CD4-positive, alpha-beta memory T cell (primary cell): ENCODE results near the gene TIMM17A. TPM values are rescaled to one million over a fixed set of nuclear protein-coding genes. Genes with fewer than 3 reads are reported as not detected.

Source experiments
- CTCF ChIA-PET: fragments of 350-600 bp; sonication (Branson Sonifier 250); formaldehyde crosslinking; loops from one replicate; lab custom pipeline; 2021; ENCODE audit warnings: inconsistent platforms; ENCODE audit not compliant: partially characterized antibody; lab: Charles Lee
- POLR2A ChIA-PET: fragments of 350-600 bp; sonication (Branson Sonifier 250); formaldehyde crosslinking; loops from one replicate; lab custom pipeline; 2021; ENCODE audit not compliant: partially characterized antibody; lab: Charles Lee
- DNase-seq, 5 donors: peaks; one replicate each; pipeline versions ENCODE4 v3.0.0 to v3.0.0-alpha.2; 2020 to 2022; ENCODE audit warnings: mixed read lengths in 1 of 5
- H3K27ac ChIP-seq: one replicate; pipeline ENCODE4 v1.7.0; 2013; ENCODE audit warnings: low read depth, low read length
- H3K27me3 ChIP-seq: 2 replicates; pipeline ENCODE4 v1.7.0; 2013; ENCODE audit warnings: mild to moderate bottlenecking, low read length, moderate library complexity; ENCODE audit not compliant: insufficient read depth
- H3K36me3 ChIP-seq: 2 replicates; pipeline ENCODE4 v1.7.0; 2013; ENCODE audit warnings: mild to moderate bottlenecking, low read length, moderate library complexity; ENCODE audit not compliant: insufficient read depth
- H3K4me1 ChIP-seq: 2 replicates; pipeline ENCODE4 v1.7.0; 2013; ENCODE audit warnings: mild to moderate bottlenecking, low read length, moderate library complexity; ENCODE audit not compliant: insufficient read depth
- H3K4me3 ChIP-seq, 2 donors: one replicate each; pipeline ENCODE4 v1.7.0; 2013; ENCODE audit warnings: low read length in 2 of 2, mild to moderate bottlenecking in 1 of 2
- H3K9me3 ChIP-seq, 2 donors: one replicate each; pipeline ENCODE4 v1.7.0; 2013; ENCODE audit warnings: low read length in 2 of 2, control low read depth in 1 of 2; ENCODE audit not compliant: control insufficient read depth in 1 of 2
- H3K27ac Mint-ChIP-seq, 7 donors: one replicate each; pipeline ENCODE4 v1.8.0; 2020 to 2021; ENCODE audit warnings: mixed read lengths in 7 of 7, mild to moderate bottlenecking in 6 of 7, inconsistent platforms in 3 of 7, moderate library complexity in 3 of 7
- H3K27me3 Mint-ChIP-seq, 2 donors: one replicate each; pipeline ENCODE4 v1.8.0; 2020 to 2021; ENCODE audit warnings: mixed read lengths in 2 of 2
- H3K36me3 Mint-ChIP-seq, 2 donors: one replicate each; pipeline ENCODE4 v1.8.0; 2020 to 2021; ENCODE audit warnings: mixed read lengths in 2 of 2, inconsistent platforms in 1 of 2, mild to moderate bottlenecking in 1 of 2
- H3K4me1 Mint-ChIP-seq, 4 donors: one replicate each; pipeline ENCODE4 v1.8.0; 2020 to 2021; ENCODE audit warnings: mixed read lengths in 4 of 4, mild to moderate bottlenecking in 1 of 4
- H3K4me3 Mint-ChIP-seq, 8 donors: one replicate each; pipeline ENCODE4 v1.8.0; 2020 to 2021; ENCODE audit warnings: mixed read lengths in 8 of 8, mild to moderate bottlenecking in 7 of 8, moderate library complexity in 6 of 8, inconsistent platforms in 3 of 8
- H3K9me3 Mint-ChIP-seq, 8 donors: one replicate each; pipeline ENCODE4 v1.8.0; 2020 to 2021; ENCODE audit warnings: mixed read lengths in 8 of 8, mild to moderate bottlenecking in 5 of 8, inconsistent platforms in 3 of 8, moderate library complexity in 1 of 8
- intact Hi-C: fragments of 100-400 bp; cut with micrococcal nuclease; formaldehyde crosslinking; loops from one replicate; pipeline ENCODE4 v1.15.1; 2023
- polyA plus RNA-seq, 2 donors: library from polyadenylated mRNA; unstranded; fragments of 300-500 nt; fragmentation: Illumina TruSeq; gene quantifications; one replicate each; pipeline ENCODE4 v1.2.3, GENCODE V29; 2021
- total RNA-seq, 2 experiments: library from RNA; stranded (reverse); gene quantifications; one replicate each; pipeline ENCODE4 v1.2.3, GENCODE V29; 2021

The TIMM17A gene
- total and polyA plus RNA-seq, 4 experiments from 2014 or later = 26.0 to 29.2 (median 27.8) TPM

DNA sequence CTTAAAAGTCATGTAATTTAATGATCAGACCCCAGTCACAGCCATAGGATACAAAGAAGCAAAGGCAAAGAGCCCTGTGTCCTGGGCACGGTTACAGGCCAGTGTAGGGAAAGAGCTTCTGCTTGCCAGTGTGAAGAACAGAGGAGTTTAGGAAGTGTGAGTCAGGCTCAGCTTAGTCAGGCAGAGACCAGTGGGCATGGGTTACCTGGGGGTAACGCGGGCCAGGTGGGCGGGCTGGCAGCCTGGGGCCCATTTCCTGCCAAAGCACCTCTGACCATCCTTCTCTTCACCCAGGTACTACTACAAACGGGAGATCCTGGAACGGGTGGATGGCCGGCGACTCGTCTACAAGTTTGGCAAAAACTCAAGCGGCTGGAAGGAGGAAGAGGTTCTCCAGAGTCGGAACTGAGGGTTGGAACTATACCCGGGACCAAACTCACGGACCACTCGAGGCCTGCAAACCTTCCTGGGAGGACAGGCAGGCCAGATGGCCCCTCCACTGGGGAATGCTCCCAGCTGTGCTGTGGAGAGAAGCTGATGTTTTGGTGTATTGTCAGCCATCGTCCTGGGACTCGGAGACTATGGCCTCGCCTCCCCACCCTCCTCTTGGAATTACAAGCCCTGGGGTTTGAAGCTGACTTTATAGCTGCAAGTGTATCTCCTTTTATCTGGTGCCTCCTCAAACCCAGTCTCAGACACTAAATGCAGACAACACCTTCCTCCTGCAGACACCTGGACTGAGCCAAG lies 59.8 kb downstream of the TIMM17A start:
- Mint-ChIP-seq H3K4me1 (no peaks in the 10 kb centered on the region), H3K27me3 (peaks cover 7 to 14% of the 10 kb centered on the region in 2 donors), H3K27ac (no peak overlapping the region), H3K4me3 (no peak overlapping the region), H3K36me3 (no peaks in the 10 kb centered on the region), H3K9me3 (no peaks in the 10 kb centered on the region)
- Histone ChIP-seq H3K4me1 (no peaks in the 10 kb centered on the region), H3K36me3 (no peaks in the 10 kb centered on the region), H3K27ac (no peak overlapping the region), H3K9me3 (no peaks in the 10 kb centered on the region), H3K27me3 (no peaks in the 10 kb centered on the region), H3K4me3 (no peak overlapping the region)
- intact Hi-C loops = no loop called here
- POLR2A ChIA-PET = no interaction called here
- CTCF ChIA-PET = interaction anchor here (1.7 kb wide), 1 partner anchor 119 kb away, joined by 3 read pairs; no protein-coding TSS in a partner anchor
- DNase-seq = no peak

DNA sequence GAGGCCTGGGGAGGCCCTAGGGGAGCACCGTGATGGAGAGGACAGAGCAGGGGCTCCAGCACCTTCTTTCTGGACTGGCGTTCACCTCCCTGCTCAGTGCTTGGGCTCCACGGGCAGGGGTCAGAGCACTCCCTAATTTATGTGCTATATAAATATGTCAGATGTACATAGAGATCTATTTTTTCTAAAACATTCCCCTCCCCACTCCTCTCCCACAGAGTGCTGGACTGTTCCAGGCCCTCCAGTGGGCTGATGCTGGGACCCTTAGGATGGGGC lies 60.3 kb downstream of the TIMM17A start:
- no peak overlapping the region for H3K4me3 Mint-ChIP-seq
- no peaks in the 10 kb centered on the region for H3K4me1 Mint-ChIP-seq
- H3K4me1 ChIP-seq = no peaks in the 10 kb centered on the region
- intact Hi-C loops = no loop called here
- CTCF ChIA-PET = interaction anchor here (1.7 kb wide), 1 partner anchor 119 kb away, joined by 3 read pairs; no protein-coding TSS in a partner anchor
- H3K36me3 ChIP-seq = no peaks in the 10 kb centered on the region
- POLR2A ChIA-PET = no interaction called here
- DNase-seq = no peak
- no peaks in the 10 kb centered on the region for H3K9me3 Mint-ChIP-seq
- no peak overlapping the region for H3K27ac Mint-ChIP-seq
- no peaks in the 10 kb centered on the region for H3K27me3 ChIP-seq
- no peak overlapping the region for H3K27ac ChIP-seq
- no peaks in the 10 kb centered on the region for H3K36me3 Mint-ChIP-seq
- H3K4me3 ChIP-seq = no peak overlapping the region
- peaks cover 7 to 14% of the 10 kb centered on the region in 2 donors for H3K27me3 Mint-ChIP-seq
- no peaks in the 10 kb centered on the region for H3K9me3 ChIP-seq

DNA sequence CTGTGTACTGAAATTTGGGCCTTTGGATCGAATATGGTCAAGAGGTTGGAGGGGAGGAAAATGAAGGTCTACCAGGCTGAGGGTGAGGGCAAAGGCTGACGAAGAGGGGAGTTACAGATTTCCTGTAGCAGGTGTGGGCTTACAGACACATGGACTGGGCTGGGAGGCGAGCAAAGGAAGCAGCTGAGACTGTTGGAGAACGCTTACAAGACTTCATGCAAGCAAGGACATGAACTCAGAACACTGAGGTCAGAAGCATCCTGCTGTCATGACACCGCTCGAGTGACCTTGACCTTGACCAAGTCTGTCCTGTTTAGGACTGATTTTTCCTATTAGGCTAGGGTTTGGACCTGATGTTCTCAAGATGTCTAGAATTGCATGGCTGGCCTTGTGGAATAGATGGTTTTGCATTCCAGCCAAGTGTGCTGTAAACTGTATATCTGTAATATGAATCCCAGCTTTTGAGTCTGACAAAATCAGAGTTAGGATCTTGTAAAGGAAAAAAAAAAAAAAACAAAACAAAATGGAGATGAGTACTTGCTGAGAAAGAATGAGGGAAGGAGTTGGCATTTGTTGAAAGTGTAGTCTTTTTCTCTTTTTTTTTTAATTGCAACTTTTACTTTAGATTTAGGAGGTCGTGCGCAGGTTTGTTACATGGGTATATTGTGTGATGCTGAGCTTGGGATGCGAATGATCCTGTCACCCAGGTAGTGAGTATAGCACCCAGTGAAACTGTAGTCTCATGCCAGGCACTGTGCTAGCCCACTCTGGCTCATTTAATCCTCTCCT lies 60.9 kb downstream of the TIMM17A start:
- ChIA-PET POLR2A (no interaction called here), CTCF (interaction anchor here (0.8 to 1.7 kb wide), 2 partner anchors 9 to 120 kb away, joined by 3 to 4 read pairs; no protein-coding TSS in a partner anchor)
- Mint-ChIP-seq H3K4me1 (no peaks in the 10 kb centered on the region), H3K27ac (no peak overlapping the region), H3K36me3 (no peaks in the 10 kb centered on the region), H3K9me3 (no peaks in the 10 kb centered on the region), H3K4me3 (no peak overlapping the region), H3K27me3 (peaks cover 7 to 17% of the 10 kb centered on the region in 2 donors)
- Histone ChIP-seq H3K36me3 (no peaks in the 10 kb centered on the region), H3K27ac (no peak overlapping the region), H3K27me3 (no peaks in the 10 kb centered on the region), H3K4me3 (no peak overlapping the region), H3K9me3 (no peaks in the 10 kb centered on the region), H3K4me1 (no peaks in the 10 kb centered on the region)
- intact Hi-C loops = no loop called here
- DNase-seq = no peak

DNA sequence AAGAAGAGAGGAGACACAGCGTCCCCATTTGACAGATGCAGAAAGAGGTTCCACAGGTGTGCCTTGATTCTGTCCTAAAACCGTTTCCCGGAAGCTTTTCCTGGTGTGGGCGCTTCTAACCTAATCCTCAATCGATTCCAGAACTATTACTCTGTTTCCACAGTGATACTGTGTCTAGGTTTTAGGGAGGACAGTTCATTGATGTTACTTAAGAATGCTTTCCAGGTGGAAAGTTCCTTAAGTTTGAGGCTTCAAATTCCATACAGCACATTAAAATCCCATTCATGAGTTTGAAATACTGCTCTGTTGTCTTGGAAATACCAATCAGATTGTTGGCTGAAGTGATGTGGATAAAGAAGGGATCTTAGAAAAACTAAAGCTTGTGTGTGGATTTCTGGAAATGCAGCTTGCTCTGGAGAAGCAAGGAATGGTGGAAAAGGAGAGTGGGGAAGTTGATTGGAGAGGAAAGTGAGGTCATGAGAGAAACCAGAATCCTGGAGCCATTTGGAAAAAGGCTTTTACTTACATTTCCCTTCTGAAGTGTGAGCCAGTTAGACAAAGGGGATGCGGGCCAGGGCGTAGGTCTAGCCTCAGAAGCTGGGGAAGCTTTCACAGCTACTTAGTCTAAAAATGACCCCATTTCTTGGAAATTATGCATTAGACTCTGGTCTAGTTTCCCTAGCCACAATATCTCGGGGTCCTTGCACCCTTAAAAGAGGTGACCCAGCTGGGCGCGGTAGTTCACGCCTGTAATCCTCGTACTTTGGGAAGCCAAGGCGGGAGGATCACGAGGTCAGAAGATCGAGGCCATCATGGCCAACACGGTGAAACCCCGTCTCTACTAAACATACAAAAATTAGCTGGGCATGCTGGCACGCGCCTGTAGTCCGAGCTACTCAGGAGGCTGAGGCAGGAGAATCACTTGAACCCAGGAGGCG lies 61.8 kb downstream of the TIMM17A start:
- Mint-ChIP-seq H3K4me1 (no peaks in the 10 kb centered on the region), H3K27ac (no peak overlapping the region), H3K4me3 (no peak overlapping the region), H3K36me3 (no peaks in the 10 kb centered on the region), H3K9me3 (no peaks in the 10 kb centered on the region), H3K27me3 (peaks cover 7 to 19% of the 10 kb centered on the region in 2 donors)
- H3K4me3 ChIP-seq = no peak overlapping the region
- intact Hi-C loops = no loop called here
- CTCF ChIA-PET = interaction anchor here (1.7 kb wide), 1 partner anchor 121 kb away, joined by 3 read pairs; no protein-coding TSS in a partner anchor
- no peaks in the 10 kb centered on the region for H3K4me1 ChIP-seq
- no peak for DNase-seq
- POLR2A ChIA-PET = no interaction called here
- no peaks in the 10 kb centered on the region for H3K27me3 ChIP-seq
- H3K9me3 ChIP-seq = no peaks in the 10 kb centered on the region
- H3K36me3 ChIP-seq = no peaks in the 10 kb centered on the region
- no peak overlapping the region for H3K27ac ChIP-seq

DNA sequence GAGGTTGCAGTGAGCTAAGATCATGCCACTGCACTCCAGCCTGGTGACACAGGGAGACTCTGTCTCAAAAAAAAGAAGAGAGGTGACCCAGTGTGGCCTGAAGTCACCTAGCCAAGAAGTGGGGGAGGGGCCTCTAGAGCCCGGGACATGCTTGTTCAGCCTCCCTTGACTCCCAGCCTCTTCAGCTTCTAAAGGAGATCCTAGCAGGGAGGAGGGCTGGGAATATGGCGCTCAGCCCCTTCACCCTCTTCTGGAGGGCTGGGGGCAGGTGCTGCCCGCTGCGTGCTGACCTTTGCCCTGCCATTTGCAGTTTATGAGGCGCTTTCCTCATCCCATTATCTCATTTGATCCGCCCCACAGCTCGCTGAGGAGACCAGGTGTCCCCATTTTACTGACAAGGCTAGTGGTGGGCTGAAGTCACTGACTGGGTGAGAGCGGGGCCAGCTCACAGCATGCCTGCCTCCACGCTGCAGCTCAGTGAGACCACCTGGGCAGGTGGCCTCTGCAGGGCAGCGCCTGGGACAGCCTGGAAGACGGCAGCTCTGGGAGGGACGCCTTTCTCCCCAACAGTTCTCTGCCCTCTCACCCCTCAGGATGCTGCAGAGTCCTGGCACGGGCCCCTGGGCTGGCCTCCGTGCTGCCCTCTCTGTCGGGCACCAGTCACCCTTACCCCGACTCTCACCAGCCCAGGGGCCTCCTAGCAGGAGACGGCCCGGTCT lies 62.6 kb downstream of the TIMM17A start:
- Mint-ChIP-seq H3K27ac (no peak overlapping the region), H3K27me3 (peaks cover 9 to 21% of the 10 kb centered on the region in 2 donors), H3K4me3 (no peak overlapping the region), H3K4me1 (no peaks in the 10 kb centered on the region), H3K36me3 (no peaks in the 10 kb centered on the region), H3K9me3 (no peaks in the 10 kb centered on the region)
- DNase-seq = no peak
- CTCF ChIA-PET = no interaction called here
- Histone ChIP-seq H3K4me1 (no peaks in the 10 kb centered on the region), H3K27ac (no peak overlapping the region), H3K27me3 (no peaks in the 10 kb centered on the region), H3K4me3 (no peak overlapping the region), H3K9me3 (no peaks in the 10 kb centered on the region), H3K36me3 (no peaks in the 10 kb centered on the region)
- intact Hi-C loops = no loop called here
- POLR2A ChIA-PET = no interaction called here

DNA sequence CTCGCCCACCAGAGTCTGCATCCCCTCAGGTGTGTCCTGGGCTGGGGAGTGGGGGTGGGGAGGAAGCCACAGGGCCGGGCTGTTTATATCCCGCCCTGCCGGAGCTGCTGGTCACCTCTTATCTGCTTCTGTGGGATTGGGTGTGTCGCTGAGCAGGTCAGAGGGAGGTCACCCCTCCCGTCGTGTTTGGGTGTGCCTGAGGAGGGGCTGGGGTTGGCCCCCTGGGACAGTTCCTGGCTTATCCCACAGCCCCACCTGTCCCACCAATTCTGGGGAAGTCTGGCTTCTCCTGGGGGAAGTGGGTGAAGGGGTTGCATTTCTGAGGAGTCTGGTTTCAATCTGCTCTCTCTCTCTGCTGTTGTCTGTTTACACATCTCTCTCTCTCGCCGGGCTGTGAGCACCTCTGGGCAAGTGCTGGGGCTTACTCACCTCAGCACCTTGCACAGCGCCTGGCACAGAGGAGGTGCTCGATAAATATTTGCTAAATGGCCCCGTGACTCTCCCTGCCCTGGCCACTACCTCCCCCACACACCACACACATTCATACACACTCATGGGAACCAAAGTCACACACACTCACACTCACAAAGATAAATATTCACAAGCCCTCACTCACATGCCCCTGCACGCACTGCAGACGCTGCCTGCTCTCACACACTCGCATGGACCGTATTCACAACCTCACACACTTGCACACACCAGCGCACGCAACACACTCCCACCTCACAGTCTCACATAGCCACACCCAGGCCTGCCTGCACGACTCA lies 63.3 kb downstream of the TIMM17A start:
- H3K27me3 Mint-ChIP-seq = peaks cover 9 to 27% of the 10 kb centered on the region in 2 donors
- H3K4me1 Mint-ChIP-seq = no peaks in the 10 kb centered on the region
- DNase-seq = no peak
- POLR2A ChIA-PET = no interaction called here
- no peaks in the 10 kb centered on the region for H3K27me3 ChIP-seq
- no peaks in the 10 kb centered on the region for H3K9me3 Mint-ChIP-seq
- H3K36me3 ChIP-seq = no peaks in the 10 kb centered on the region
- H3K27ac ChIP-seq = no peak overlapping the region
- intact Hi-C loops = no loop called here
- H3K9me3 ChIP-seq = no peaks in the 10 kb centered on the region
- no peak overlapping the region for H3K4me3 Mint-ChIP-seq
- no peak overlapping the region for H3K27ac Mint-ChIP-seq
- H3K4me1 ChIP-seq = no peaks in the 10 kb centered on the region
- CTCF ChIA-PET = no interaction called here
- H3K4me3 ChIP-seq = no peak overlapping the region
- H3K36me3 Mint-ChIP-seq = no peaks in the 10 kb centered on the region
